Heart right ventricle (tissue), 16 donors: Measurements from ENCODE around the gene SLC37A2. TPM values are rescaled to one million over a fixed set of nuclear protein-coding genes. Genes with fewer than 3 reads are reported as not detected.
A peak's percentile ranks its signal among the peaks of the same experiment; 100 is the strongest.

ENCODE experiments used
- ATAC-seq, 8 donors: fragments of 200-7000 bp; cut with Tn5 transposase; one replicate each; pipeline ENCODE4 v1.9.1; 2020; ENCODE audit warnings: mild to moderate bottlenecking in 8 of 8, moderate library complexity in 8 of 8, moderate number of reproducible peaks in 1 of 8
- DNase-seq, 2 donors: peaks; one replicate each; pipeline ENCODE4 v3.0.0-alpha.2; 2020
- H3K27ac ChIP-seq, 10 donors: fragments of 200-600 bp; sonication (generic) in 2 of 10; one replicate each; pipeline versions ENCODE4 v1.5.0 to v1.8.0; 2020 to 2022; ENCODE audit warnings: mild to moderate bottlenecking in 3 of 10
- H3K27me3 ChIP-seq, 7 donors: fragments of 200-600 bp; one replicate each; pipeline ENCODE4 v1.8.0; 2021 to 2022; ENCODE audit warnings: mild to moderate bottlenecking in 2 of 7
- H3K36me3 ChIP-seq, 9 donors: fragments of 200-600 bp; sonication (generic) in 1 of 9; one replicate each; pipeline versions ENCODE4 v1.5.0 to v1.8.0; 2020 to 2022; ENCODE audit warnings: mild to moderate bottlenecking in 2 of 9
- H3K4me1 ChIP-seq, 9 donors: fragments of 200-600 bp; sonication (generic) in 1 of 9; one replicate each; pipeline versions ENCODE4 v1.5.0 to v1.8.0; 2020 to 2022; ENCODE audit warnings: mild to moderate bottlenecking in 4 of 9
- H3K4me3 ChIP-seq, 10 donors: fragments of 200-600 bp; sonication (generic) in 2 of 10; one replicate each; pipeline versions ENCODE4 v1.5.0 to v1.8.0; 2020 to 2022; ENCODE audit warnings: mild to moderate bottlenecking in 7 of 10, moderate library complexity in 2 of 10
- H3K9me3 ChIP-seq, 11 donors: fragments of 200-600 bp in 10 of 11; sonication (generic) in 2 of 11; one replicate each; pipeline versions ENCODE4 v1.5.0 to v1.8.0; 2013 to 2022; ENCODE audit warnings: mild to moderate bottlenecking in 2 of 11, control low read depth in 1 of 11, moderate library complexity in 1 of 11
- WGBS, 2 donors: extraction: QIAGEN DNeasy Blood & Tissue Kit; methylation state at CpG; one replicate each; pipeline ENCODE4 v1.1.7; 2013; ENCODE audit warnings: inconsistent platforms in 1 of 2; 5-methylcytosine and 5-hydroxymethylcytosine counted together
- intact Hi-C, 10 donors: fragments of 100-400 bp; cut with DNase I; formaldehyde crosslinking; loops; one replicate each; pipeline versions ENCODE4 v1.11.1 to v1.14.2; 2022
- polyA plus RNA-seq, 2 donors: library from polyadenylated mRNA; stranded (reverse); fragments of 200-250 nt; gene quantifications; one replicate each; pipeline ENCODE4 v1.2.3, GENCODE V29; 2013
- total RNA-seq, 10 donors: library from RNA; stranded (reverse); fragmentation: NEBNext Ultra II Directional in 3 of 10; extraction: Animal tissue kit (Norgen Biotek cat#: 25700) in 3 of 10; gene quantifications; one replicate each; pipeline versions ENCODE4 v1.2.1 to v1.2.4, GENCODE V29; 2021 to 2023
- TF ChIP-seq, protein P1 (sequence below), 9 donors: fragments of 200-600 bp; sonication (generic) in 2 of 9; IDR thresholded peaks; one replicate each; pipeline versions ENCODE4 v1.5.0 to v1.8.0; 2021 to 2022; ENCODE audit warnings: antibody characterized with exemption in 9 of 9, mild to moderate bottlenecking in 5 of 9, moderate library complexity in 1 of 9
- donor health status: Arrhythmogenic right ventricular cardiomyopathy.
- donor health status: ischemic (EF 13 %, LVEDD 7.1; RV severe dilation, severe dysfunction).
- donor health status: healthy with polysubstance abuse.
- donor health status: DM: no; HTN: yes; CAD: no.
- donor health status: DM: no; HTN: no; CAD: no.
- donor health status: ischemic (EF 25% LVEDD 6.9; RV normal size, moderate dysfunction).
- donor health status: ischemic (EF 25% LVEDD 5.7; RV mildly dilated, moderate dysfunction).
- donor health status: healthy.
- donor health status: DM: yes; HTN: yes; CAD: no.
- donor health status: Ischemic cardiomyopathy.
- donor health status: ischemic (EF 35%, LVEDD 5.7; RV mildly dilated, moderate dysfunction).
- donor health status: nonischemic (EF 11% LVEDD 7.7; RV severe dilation, severe dysfunction).
- donor health status: DM: yes; HTN: yes; CAD: no.
- donor health status: PGD.
- donor health status: ischemic (EF 29% LVEDD 5.4; RV normal size, mild dysfunction).
- donor health status: nonischemic (EF 23%, LVEDD 6.1; RV moderate dilation, normal function).

SLC37A2 gene
- total and polyA plus RNA-seq, 12 donors, result 0.74 to 10.5 (median 1.3) TPM

DNA sequence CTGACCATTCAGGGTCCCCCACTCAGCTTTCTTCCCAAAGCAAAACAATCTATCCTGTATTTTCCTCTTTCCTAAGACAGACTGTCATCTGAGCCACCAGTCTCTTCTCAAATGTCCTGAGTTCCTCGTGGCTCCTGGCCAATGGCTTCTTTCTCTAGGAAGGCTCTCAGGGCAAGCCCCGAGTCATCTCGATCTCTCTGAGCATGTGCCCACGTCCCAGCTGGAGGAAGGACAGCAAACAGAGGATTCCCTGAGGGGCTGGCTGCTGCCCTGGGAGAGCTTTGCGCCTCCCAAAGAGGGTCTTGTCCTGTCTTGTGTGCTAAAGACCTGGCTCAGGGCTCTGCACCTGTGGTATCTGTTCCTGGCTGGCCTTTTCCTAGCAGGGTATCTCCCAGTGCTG is 8.3 kb downstream of the SLC37A2 start:
- no peak overlapping the region for H3K4me3 ChIP-seq
- TF ChIP-seq, protein P1, sequence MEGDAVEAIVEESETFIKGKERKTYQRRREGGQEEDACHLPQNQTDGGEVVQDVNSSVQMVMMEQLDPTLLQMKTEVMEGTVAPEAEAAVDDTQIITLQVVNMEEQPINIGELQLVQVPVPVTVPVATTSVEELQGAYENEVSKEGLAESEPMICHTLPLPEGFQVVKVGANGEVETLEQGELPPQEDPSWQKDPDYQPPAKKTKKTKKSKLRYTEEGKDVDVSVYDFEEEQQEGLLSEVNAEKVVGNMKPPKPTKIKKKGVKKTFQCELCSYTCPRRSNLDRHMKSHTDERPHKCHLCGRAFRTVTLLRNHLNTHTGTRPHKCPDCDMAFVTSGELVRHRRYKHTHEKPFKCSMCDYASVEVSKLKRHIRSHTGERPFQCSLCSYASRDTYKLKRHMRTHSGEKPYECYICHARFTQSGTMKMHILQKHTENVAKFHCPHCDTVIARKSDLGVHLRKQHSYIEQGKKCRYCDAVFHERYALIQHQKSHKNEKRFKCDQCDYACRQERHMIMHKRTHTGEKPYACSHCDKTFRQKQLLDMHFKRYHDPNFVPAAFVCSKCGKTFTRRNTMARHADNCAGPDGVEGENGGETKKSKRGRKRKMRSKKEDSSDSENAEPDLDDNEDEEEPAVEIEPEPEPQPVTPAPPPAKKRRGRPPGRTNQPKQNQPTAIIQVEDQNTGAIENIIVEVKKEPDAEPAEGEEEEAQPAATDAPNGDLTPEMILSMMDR (IDR thresholded peaks at IDR 0.05), result no peak
- intact Hi-C loops, result no loop called here
- peak overlapping the region in 5 of 10 donors; percentile 20 to 87 (median 44) for H3K27ac ChIP-seq
- 42 to 48% methylated on average over 5 of the region's 5 CpGs for WGBS, 2 donors
- ATAC-seq, result peak in 3 of 8 donors; percentile 11 to 23 (median 22)
- H3K27me3 ChIP-seq, result peaks cover 0 to 52% (median 20%) of the 10 kb centered on the region in 7 donors
- H3K36me3 ChIP-seq, result no peaks in the 10 kb centered on the region
- no peaks in the 10 kb centered on the region for H3K9me3 ChIP-seq
- H3K4me1 ChIP-seq, result peaks cover 0 to 61% (median 0%) of the 10 kb centered on the region in 9 donors
- DNase-seq, result no peak

DNA sequence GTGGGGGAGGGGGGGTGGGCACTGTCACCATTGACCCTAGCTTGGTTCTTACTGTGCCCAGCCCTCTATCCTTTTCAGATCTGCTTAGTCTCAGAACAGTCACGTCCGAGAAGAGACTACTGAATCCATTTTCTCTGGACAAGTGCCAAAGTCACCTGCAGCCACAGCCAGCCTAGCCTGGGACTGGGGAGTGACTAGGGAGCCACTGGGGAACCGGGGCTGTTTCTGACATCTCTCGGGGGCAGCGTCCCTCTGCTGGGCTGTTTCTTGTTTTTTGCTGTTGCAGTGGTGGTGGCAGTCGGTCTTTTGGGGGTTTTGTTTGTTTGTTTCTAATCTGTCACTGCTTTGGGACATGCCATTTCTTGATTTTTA is 8.7 kb downstream of the SLC37A2 start:
- peaks cover 0 to 61% (median 0%) of the 10 kb centered on the region in 9 donors for H3K4me1 ChIP-seq
- H3K27me3 ChIP-seq, result peaks cover 0 to 49% (median 17%) of the 10 kb centered on the region in 7 donors
- TF ChIP-seq, protein P1 (IDR thresholded peaks at IDR 0.05), result no peak
- DNase-seq (no peak), ATAC-seq (no peak)
- no peaks in the 10 kb centered on the region for H3K9me3 ChIP-seq
- intact Hi-C loops, result no loop called here
- no peak overlapping the region for H3K4me3 ChIP-seq
- WGBS, 2 donors, result 62 to 67% methylated on average over 6 of the region's 6 CpGs
- H3K36me3 ChIP-seq, result no peaks in the 10 kb centered on the region
- peak overlapping the region in 5 of 10 donors; percentile 20 to 87 (median 44) for H3K27ac ChIP-seq

DNA sequence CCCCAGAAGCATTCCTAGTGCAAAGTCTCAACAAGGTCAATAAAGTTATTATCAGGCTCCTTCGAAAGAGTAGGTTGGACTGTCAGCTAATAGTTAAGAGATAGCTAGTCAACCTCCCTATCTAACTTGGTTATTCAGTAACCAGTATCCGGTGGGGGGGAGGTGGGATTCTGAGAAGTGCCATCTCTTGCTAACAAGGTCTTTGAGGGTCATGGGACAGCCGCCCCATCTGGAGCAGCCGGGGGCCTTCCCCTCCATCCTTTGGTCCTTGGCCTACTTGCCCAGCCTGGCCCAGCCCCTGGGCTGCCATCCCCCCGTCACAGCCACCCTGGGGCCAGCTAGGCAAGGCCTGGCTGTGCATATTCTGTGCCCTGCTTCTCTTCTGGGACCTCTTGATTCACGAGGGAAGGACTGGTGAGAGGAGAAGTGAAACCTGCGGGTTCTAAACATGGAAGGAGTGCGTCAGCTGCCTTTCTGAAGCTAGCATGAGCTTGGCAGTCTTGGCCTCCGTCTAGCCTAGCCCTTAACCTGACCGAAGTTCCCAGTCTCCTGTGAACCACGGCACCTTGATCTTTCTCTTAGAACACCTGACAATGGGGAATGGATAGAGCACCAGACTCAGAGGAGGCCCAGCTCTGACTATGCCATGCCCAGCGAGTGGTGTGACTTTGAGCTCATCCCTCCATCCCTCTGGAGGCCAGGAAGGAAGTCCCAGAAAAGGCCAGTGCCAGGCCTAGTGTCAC is 9.3 kb downstream of the SLC37A2 start:
- peak overlapping the region in 5 of 10 donors; percentile 44 to 87 (median 44) for H3K27ac ChIP-seq
- ATAC-seq, result peak in 6 of 8 donors; percentile 37 to 61 (median 50)

DNA sequence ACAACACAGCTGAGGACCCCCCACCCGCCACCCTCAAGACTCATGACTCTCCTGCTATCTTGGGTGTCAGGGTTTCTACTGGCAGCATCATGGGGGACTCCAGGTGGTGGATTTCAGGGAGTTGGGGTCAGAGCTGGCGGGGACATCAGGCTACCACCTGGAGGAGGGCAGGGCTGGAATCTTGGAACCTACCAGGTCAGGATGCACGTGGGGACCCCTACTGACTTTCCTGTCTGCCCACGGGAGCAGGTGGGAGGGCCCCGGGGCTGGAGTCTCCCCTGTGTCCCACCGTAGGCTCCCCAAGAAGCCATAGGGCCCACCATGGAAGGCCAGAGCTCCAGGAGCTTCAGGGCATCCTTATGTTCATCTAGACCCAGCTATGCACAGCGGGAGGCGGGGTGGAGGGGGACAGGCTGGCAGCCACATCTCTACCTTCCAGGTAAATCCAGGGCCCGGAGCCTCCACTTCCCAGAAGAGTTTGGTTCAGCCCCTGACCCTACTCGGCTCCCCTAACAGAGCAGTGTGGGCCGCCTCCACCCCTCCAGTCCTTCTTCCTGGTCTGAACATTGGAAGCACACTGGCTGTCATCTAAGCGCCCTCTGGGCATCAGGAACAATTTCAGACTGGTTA is 10.0 kb downstream of the SLC37A2 start:
- H3K4me3 ChIP-seq, result no peak overlapping the region
- TF ChIP-seq, protein P1 (IDR thresholded peaks at IDR 0.05), result no peak
- H3K9me3 ChIP-seq, result no peaks in the 10 kb centered on the region
- DNase-seq, result no peak
- 93 to 96% methylated on average over 12 of the region's 12 CpGs for WGBS, 2 donors
- ATAC-seq, result no peak
- peaks cover 0 to 40% (median 13%) of the 10 kb centered on the region in 7 donors for H3K27me3 ChIP-seq
- intact Hi-C loops, result no loop called here
- peaks cover 0 to 59% (median 0%) of the 10 kb centered on the region in 9 donors for H3K4me1 ChIP-seq
- H3K27ac ChIP-seq, result peak overlapping the region in 4 of 10 donors; percentile 34 to 87 (median 44)
- no peaks in the 10 kb centered on the region for H3K36me3 ChIP-seq

More for the DNA sequence above, 9.3 kb downstream of the SLC37A2 start:
- 84 to 86% methylated on average over 12 of the region's 12 CpGs for WGBS, 2 donors
- Histone ChIP-seq H3K27me3 (peaks cover 0 to 47% (median 13%) of the 10 kb centered on the region in 7 donors), H3K9me3 (no peaks in the 10 kb centered on the region), H3K36me3 (no peaks in the 10 kb centered on the region), H3K4me1 (peaks cover 0 to 61% (median 0%) of the 10 kb centered on the region in 9 donors), H3K4me3 (no peak overlapping the region)
- intact Hi-C loops, result no loop called here
- TF ChIP-seq, protein P1 (IDR thresholded peaks at IDR 0.05), result no peak
- no peak for DNase-seq
